Fibroblast of pulmonary artery (primary cell): ENCODE measurements around the gene LRSAM1.

ENCODE experiments used
- DNase-seq: peaks from one replicate; pipeline ENCODE4 v3.0.0-alpha.2; 2010; ENCODE audit warnings: low read depth
- H3K4me3 ChIP-seq: replicated peaks from 2 replicates; pipeline ENCODE4 v1.5.1; 2011; ENCODE audit warnings: low read depth, mild to moderate bottlenecking, control low read depth, low read length, moderate library complexity
- TF ChIP-seq, protein P1 (sequence below): IDR thresholded peaks from 2 replicates; pipeline ENCODE4 v1.5.1; 2011; ENCODE audit warnings: mild to moderate bottlenecking, control low read depth, low read length, inconsistent platforms; ENCODE audit errors: missing control alignments

The LRSAM1 gene

DNA sequence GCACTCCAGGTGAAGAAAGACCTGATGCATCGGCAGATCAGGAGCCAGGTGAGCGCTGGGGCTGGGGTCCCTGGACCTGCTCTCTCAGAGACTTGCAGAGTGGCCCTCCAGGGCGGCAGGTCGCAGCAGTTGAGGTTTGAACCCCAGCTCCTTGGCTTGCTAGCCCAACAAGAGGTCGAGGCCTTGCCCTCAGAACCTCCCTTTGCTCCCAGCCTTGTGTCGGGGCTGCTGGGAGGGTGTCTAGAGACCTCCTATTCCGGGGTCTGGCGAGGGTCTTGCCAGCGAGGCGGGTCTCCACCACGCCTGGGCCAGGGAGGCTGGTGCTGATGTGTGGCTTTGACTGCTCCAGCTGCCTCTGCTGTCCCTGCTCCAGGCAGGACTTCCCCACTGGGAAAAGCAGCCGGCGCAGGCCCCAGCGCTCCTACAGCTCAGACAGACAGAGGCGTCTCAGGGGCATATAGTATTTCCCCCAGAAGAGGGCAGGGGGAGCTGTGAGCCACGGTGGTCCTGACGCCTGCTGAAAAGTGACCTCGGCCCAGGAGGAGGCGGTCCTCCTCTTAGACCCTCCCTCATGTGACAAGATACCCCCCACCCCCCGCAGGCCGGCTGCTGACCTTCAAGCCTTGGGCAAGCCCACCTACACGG is 38.3 kb downstream of the LRSAM1 start:
- DNase-seq, result no peak
- TF ChIP-seq, protein P1, sequence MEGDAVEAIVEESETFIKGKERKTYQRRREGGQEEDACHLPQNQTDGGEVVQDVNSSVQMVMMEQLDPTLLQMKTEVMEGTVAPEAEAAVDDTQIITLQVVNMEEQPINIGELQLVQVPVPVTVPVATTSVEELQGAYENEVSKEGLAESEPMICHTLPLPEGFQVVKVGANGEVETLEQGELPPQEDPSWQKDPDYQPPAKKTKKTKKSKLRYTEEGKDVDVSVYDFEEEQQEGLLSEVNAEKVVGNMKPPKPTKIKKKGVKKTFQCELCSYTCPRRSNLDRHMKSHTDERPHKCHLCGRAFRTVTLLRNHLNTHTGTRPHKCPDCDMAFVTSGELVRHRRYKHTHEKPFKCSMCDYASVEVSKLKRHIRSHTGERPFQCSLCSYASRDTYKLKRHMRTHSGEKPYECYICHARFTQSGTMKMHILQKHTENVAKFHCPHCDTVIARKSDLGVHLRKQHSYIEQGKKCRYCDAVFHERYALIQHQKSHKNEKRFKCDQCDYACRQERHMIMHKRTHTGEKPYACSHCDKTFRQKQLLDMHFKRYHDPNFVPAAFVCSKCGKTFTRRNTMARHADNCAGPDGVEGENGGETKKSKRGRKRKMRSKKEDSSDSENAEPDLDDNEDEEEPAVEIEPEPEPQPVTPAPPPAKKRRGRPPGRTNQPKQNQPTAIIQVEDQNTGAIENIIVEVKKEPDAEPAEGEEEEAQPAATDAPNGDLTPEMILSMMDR, result no peak
- no peak overlapping the region for H3K4me3 ChIP-seq

DNA sequence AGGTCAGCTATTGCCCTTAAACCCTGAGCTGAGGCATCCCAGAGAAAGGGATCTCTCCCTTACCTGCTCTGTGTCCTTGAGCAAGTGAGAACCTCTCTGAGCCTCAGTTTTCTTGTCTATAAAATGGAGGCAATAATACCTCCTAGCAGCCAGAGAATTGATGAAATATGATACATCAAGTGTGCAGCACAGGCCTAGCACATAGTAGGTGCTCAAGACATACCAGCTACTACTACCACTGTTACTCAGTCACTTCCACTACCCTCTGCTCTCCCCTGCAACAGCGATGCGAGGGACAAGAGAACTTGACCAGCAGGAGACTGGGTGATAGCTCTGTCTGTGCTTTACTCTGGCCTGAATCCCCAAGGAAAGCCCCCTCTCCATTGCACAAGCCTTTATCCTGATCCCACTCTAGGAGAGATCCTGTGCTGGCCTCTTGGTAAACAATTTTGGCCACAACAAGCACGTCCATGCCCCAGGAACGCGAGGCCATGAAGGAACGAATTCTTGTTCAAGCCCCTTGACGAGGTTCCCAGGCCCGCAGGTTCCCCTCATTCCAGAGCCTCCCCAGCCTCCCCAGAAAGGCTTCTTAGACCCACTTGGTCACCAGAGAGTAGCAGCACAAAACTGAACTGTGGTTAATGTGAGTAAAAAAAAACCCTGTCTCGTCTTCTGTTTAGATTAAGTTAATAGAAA is 39.4 kb downstream of the LRSAM1 start:
- H3K4me3 ChIP-seq, result no peak overlapping the region
- TF ChIP-seq, protein P1, result no peak
- no peak for DNase-seq

DNA sequence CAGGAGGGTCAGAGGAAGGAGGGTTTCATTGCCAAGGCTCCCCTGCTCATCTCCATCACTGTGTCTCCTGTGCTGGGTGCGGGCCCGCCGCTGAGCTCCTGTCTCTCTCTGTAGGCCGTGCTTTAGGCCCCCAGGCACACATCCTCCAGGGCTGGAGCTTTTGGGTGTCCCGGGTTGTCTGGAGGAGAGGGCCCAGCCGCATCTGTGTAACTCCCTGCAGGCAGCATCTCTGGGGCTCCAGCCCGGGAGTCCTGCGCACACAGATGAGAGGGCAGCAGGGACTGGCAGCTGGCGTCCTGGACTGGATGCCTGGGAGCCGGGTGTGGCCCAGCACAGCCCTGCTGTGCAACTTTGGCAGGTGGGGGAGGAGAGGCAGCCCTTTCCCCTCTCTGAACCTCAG is 40.2 kb downstream of the LRSAM1 start:
- TF ChIP-seq, protein P1, result no peak
- DNase-seq, result no peak
- H3K4me3 ChIP-seq, result no peak overlapping the region

DNA sequence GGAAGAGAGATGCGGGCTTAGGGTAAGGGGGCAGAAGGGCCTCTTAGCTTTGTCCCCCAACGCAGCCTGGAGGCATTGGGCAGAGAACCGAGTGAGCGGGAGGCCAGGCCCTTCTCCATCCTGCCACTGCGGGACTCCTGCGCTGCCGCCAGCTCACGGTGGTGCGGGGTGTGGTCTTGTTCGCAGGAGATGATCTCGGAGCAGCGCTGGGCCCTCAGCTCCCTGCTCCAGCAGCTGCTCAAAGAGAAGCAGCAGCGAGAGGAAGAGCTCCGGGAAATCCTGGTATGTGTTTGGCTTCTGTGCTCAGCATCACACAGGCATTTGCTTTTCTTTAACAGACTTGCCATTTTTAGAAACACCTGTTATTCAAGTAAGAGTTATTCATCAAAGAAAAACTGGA is 41.3 kb downstream of the LRSAM1 start:
- TF ChIP-seq, protein P1, result no peak
- H3K4me3 ChIP-seq, result no peak overlapping the region
- DNase-seq, result no peak

DNA sequence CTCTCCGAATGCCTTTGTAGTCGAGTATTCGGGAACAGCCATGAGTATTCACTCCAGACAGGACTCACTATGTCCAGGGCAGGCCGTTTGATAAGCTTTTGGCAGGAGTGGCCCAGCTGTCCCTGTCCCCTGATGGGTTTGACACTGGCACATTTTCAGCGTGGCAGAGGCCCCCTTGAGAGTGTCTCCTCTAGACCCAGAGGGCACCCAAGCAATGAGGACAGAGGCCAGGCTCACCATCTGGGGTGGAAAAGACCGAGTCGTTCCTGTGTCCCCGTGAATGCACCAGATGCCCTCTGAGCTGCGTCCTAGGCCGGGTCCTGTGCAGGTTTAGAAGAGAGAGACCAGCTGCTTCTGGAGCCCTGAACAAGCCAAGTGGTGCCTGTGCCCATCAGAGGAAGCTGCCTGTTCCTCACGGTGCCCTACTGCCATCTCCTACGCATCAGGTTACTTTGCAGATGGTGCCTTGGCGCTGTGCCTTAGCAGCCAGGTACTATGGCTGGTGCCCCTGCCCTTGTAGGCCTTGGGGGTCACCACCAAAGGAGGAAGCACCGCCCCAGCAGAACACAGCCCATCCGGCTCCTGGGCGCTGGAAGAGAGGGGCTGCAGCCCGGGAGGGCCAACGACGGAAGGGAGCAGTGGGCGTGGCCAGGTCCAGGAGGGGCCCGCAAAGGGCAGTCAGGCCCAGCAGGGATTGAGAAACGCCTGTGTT is 42.4 kb downstream of the LRSAM1 start:
- TF ChIP-seq, protein P1, result no peak
- no peak for DNase-seq
- H3K4me3 ChIP-seq, result no peak overlapping the region

DNA sequence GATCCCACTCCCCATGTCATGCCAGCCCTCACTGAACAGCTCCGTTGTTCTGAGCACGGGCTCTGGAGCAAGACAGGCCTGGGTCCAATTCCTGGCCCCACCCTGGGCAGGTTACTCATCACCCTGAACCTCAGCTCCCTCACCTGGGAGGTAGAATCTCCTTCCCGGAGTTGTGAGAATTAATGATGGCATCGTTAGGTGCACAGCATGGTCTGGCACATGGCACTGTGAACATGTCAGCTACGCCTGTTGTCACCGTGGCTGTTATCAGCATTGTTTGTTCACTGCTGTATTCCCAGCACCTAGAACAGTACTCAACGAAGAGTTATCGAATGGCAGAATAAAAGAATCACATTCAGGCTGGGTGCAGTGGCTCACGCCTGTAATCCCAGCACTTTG is 43.0 kb downstream of the LRSAM1 start:
- H3K4me3 ChIP-seq, result no peak overlapping the region
- TF ChIP-seq, protein P1, result no peak
- DNase-seq, result no peak
